T1000 (cell line): Measurements from ENCODE around the gene BCL2L13.
"Not testable (repeated sequence)": the region's sequence is repeated elsewhere in the genome, so short reads cannot be mapped to it uniquely, and the experiment has no call there.

Experiments
- DNase-seq: peaks from one replicate; lab custom pipeline; 2025; ENCODE audit warnings: mixed read lengths; lab: John Stamatoyannopoulos, UW

The BCL2L13 gene

GRCh38 chr22:17638432-17639246 is at the start of gene BCL2L13:
BCL2L13 (plus strand) TSS chr22:17638757; CDS start chr22:17655712, 16,955 bp downstream.
- peak; percentile 76 for DNase-seq

GRCh38 chr22:17589810-17590375 is 48.7 kb upstream of the BCL2L13 start:
- no peak for DNase-seq

DNA sequence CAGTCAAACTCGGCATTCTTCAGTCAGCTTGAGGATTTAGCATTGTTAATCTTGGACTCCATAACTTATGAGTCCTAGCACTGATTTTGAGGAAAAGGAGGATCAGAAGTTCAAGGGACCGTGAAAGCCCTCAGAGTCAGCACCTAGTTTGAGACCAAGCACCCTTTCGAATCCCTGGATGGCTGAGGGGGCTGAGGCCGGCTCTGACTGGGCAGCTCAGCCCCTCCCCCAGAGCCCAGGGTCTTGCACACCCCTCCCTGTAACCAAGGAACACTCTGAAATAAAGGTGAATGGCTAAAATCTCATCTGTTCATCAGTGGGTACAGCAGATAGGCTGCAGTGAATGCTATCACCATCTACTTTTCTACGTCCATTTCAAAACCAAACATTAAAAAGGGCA is 48.0 kb upstream of the BCL2L13 start:
- no peak for DNase-seq

DNA sequence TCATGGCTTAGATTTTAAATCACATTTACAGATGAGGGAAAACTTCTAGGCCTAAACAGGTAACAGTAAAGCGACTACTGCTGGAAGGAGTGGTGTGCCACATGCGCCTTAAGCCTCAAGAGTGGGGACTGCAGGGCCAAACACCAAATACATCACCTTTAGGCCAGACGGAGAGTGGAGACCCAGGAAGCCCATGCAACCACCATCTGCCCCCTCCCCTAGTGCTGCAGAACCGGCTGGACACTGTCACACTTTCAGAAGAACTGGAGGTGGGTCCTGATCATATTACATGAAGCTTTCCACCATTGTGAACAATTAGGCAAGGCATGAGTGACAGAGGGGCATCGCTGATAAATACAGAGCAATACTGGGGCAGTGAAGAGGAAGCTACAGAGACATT is 46.4 kb upstream of the BCL2L13 start:
- DNase-seq: no peak

- DNase-seq: no peak
Measured at GRCh38 chr22:17596226-17596625, 42.3 kb upstream of the BCL2L13 start.

DNA sequence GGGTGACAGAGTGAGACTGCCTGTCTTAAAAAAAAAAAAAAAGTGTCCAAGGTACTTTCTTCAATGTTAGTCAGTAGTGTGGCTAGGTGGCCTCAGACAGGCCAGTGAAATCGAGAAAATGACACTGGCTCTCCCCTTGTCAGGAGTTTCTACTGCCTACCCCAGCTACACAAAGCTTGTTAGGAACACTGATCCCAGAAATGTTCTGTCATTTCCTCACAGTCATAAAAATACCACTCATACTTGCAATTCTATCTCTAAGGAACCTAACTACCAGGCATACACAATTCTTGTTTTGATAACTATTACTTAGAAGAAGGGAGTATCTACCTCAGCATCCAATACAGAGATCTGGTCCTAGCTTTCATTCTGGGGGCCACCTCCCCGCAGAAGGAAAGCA is 41.3 kb upstream of the BCL2L13 start:
- no peak for DNase-seq

GRCh38 chr22:17598318-17598717 is 40.2 kb upstream of the BCL2L13 start:
- no peak for DNase-seq

DNA sequence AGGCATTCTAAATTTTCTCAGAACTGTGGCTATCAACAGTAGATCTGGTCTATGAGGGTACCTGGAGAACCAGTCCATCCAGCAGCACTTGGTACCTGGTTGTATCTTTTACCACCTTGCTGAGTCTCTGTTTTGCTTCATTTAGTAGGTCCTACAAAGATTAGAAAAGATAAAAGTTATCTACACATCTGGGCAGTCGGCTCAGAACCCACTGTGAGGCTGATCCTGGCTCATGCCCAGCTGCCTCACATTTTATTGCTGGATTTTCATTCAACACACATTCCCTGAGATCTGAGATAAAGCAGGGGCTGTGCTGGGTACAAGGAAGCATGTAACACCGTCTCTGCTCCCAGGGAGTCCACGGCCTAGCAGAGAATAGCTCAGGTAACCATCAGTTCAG is 37.5 kb upstream of the BCL2L13 start:
- DNase-seq: no peak

DNA sequence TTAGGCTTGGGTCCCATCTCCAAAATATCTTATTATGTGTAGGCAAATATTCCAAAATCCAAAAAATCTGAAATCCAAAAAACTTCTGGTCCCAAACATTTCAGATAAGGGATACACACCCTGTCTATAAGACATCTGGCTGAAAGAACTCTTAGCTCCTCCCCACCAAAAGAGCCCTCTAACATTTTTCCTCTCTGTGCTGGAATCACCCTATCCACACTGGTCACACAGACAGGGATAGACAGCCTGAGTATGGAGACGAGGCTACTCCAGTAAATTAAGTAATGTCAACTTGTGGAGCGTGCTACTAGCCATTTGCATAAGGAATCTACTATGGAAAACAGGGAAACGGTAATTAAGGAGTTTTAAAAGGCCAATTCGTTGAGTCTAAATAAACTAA is 34.9 kb upstream of the BCL2L13 start:
- DNase-seq: no peak

DNA sequence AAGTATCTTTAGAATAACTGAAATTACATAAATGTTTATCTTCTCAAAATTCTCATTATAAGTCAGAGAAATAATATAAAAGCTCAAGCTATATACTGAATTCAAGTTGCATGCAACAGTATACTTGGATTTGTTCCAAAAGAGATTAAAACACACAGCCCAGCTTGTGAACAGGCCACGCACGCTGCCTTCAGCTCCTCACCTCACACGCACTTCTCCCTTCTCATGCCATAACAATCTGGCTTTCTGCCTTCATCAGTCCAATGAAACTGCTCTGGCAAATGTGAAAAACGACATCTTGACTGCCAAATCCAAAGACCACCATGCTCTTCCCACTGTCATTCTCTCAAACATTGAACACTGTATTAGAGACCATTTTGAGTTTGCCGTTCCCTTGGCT is 32.1 kb upstream of the BCL2L13 start:
- no peak for DNase-seq

GRCh38 chr22:17607891-17608521 is 30.6 kb upstream of the BCL2L13 start:
- no peak for DNase-seq

DNA sequence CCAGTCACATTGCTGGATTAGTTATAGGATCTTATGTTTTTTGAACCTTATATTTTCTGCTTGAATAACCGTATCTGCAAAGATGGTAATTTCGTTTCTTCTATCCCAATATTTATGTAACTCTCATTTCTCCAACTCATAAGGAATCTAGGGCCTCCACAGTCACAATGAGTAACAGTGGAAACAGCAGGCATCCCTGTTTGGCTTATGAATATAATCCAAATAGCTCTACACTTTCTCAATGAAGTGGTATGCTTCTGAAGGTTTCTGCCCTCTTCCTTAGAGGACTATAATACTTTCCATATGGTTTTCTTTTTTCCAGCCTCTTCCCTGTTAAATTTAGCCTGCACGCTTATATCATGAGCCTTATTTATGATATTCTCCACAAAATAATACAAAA is 26.5 kb upstream of the BCL2L13 start:
- no peak for DNase-seq

DNA sequence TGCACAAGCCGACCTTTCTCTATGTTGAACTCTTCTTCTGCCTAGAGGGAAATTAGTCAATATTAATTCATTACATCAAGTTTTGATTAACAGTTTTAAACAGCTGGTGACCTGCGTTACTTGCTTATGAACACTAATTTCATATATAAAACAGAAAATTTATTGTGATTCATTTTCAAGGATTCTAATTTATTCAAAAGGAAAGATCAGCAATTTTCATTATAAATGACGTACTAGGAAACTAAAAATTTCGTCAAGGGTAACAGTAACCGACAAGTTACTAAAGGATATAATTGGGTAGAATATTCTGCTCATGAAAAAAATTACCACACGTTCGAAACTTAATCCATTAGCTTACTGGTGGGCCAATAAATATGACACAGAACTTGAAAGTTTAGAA is 25.3 kb upstream of the BCL2L13 start:
- no peak for DNase-seq

- DNase-seq: no peak
Measured at GRCh38 chr22:17627961-17628405, 10.6 kb upstream of the BCL2L13 start.

DNA sequence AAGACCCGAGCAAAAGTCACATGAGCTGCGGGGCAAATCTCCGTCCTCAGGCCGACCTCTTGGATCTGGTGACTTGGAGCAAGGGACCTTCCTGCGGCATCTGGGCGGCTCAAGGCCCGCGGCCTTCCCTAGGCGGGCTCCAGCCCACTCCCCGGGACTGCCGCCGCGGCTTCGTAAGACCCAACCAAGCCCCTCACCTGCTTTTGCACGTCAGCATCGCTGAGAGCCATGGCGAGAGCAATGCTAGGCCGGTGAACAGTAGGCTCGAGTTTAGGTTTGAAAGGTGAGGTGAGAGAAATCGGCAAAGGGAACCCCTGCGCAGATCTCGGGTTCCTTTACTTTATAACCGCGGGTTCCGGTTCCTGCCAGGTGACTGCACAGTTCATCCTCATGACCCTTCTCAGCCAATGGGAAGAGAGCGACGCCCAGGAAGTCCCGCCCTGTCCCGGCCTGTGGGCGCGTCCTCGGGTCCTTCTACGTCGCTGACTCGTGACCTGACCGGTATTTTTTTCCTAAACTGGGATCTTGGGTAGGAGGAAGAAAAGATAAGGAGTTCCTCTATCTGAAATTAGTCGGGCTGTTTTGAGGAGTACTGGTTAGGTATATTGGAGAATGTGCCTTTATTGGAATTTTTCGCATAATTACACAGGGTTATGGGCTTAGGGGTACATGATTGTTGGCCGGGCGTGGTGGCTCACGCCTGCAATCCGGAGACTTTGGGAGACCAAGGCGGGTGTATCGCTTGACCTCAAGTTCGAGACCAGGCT is 10.0 kb upstream of the BCL2L13 start, which contains the start of gene ATP6V1E1:
Gene ATP6V1E1, minus strand, starts transcription at position 344 of the 767 bp plus-strand sequence. Its CDS starts 114 bp downstream, at position 230.
- peak; percentile 89 for DNase-seq

DNA sequence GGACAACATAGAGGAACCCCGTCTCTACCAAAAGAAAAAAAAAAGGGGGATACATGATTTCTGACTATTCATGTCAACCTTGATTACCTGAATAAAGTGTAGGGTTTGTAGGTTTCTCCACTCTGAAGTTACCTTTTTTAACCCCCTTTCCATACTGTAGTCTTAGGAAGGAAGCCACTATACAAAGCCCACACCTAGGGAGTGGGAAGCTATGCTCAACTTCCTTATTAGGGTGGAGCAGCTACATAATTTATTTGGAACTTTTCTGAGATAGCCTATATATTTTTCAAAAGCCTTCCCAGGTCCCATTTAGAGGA is 9.4 kb upstream of the BCL2L13 start:
- no peak for DNase-seq

DNA sequence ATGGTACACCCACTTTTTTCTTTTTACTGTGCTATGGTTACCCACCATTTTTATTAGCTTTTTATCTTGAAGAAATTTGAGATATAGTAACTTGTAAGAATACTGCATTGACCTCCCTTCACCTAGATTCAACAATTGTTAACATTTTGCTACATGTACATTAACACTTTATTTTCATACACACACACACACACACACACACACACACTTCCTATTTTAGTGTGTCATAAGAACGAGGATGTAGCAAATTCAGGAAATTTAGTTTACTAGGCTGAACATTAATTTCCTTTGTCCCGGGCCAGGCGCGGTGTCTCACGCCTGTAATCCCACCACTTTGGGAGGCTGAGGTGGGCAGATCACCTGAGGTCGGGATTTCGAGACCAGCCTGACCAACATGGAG is 8.9 kb upstream of the BCL2L13 start:
- DNase-seq: no peak

DNA sequence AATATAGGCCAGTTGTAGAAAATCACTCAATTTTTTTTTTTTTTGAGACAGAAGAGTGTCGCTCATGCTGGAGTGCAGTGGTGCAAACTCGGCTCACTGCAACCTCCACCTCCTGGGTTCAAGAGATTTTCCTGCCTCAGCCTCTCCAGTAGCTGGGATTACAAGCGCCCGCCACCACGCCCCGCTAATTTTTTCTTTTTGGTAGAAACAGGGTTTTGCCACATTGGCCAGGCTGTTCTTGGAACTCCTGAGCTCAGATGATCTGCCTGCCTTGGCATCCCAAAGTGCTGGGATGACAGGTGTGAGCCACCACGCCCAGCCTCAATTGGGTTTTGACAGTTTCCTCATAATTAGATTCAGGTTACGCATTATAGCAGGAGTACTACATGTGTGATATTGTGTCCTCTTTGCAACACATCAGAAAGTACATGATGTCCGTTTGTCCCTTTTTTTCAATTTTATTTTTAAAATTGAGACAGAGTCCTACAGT is 7.4 kb upstream of the BCL2L13 start:
- no peak for DNase-seq

- peak; percentile 17 for DNase-seq
Measured at GRCh38 chr22:17633217-17633997, 5.2 kb upstream of the BCL2L13 start.

DNA sequence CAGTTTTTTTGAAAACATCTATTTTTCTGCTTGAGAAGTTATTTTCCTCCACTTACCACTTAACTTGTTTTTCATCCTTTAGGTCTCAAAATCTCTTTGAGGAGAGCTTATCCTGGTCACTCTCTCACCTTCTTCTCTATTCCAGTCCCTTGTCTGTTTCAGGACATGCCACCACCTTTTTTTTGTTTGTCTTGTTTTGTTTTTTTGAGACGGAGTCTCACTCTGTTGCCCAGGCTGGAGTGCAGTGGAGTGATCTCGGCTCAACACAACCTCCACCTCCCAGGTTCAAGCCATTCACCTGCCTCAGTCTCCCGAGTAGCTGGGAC is 4.6 kb upstream of the BCL2L13 start:
- no peak for DNase-seq

GRCh38 chr22:17634696-17635095 is 3.9 kb upstream of the BCL2L13 start:
- DNase-seq: peak; percentile 5

- not testable (repeated sequence) for DNase-seq
Measured at GRCh38 chr22:17636850-17637249, 1.7 kb upstream of the BCL2L13 start.
